ENCODE results near the gene GPRIN3.

Gene GPRIN3

GRCh38 chr4:89284020-89284424, 23.6 kb downstream of the GPRIN3 start:
- TF ChIP-seq EP300 (IDR thresholded peaks at IDR 0.05; ENCODE audit: borderline replicate concordance) (no peak), FOXM1 (IDR thresholded peaks at IDR 0.05; ENCODE audit: borderline replicate concordance, low read depth) (no peak), TAF1 (IDR thresholded peaks at IDR 0.05; ENCODE audit: low read depth) (no peak), MAX (IDR thresholded peaks at IDR 0.05) (no peak), REST (IDR thresholded peaks at IDR 0.05; ENCODE audit: low read depth) (no peak), RAD21 (IDR thresholded peaks at IDR 0.05; ENCODE audit: low read depth) (no peak), CEBPB (IDR thresholded peaks at IDR 0.05) (no peak), CREB1 (IDR thresholded peaks at IDR 0.05; ENCODE audit: low read depth) (no peak), TCF12 (IDR thresholded peaks at IDR 0.05; ENCODE audit: low read depth) (no peak), TEAD4 (IDR thresholded peaks at IDR 0.05) (no peak)
- TF ChIP-seq, protein P1, sequence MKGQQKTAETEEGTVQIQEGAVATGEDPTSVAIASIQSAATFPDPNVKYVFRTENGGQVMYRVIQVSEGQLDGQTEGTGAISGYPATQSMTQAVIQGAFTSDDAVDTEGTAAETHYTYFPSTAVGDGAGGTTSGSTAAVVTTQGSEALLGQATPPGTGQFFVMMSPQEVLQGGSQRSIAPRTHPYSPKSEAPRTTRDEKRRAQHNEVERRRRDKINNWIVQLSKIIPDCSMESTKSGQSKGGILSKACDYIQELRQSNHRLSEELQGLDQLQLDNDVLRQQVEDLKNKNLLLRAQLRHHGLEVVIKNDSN (IDR thresholded peaks at IDR 0.05) = no peak

- TF ChIP-seq FOXM1 (IDR thresholded peaks at IDR 0.05; ENCODE audit: borderline replicate concordance, low read depth) (no peak), YY1 (IDR thresholded peaks at IDR 0.05; ENCODE audit: low read depth) (no peak), TAF1 (IDR thresholded peaks at IDR 0.05; ENCODE audit: low read depth) (no peak)
Measured at GRCh38 chr4:89283226-89284009, 24.2 kb downstream of the GPRIN3 start.

GRCh38 chr4:89279385-89279784, 28.2 kb downstream of the GPRIN3 start:
- TF ChIP-seq RAD21 (IDR thresholded peaks at IDR 0.05; ENCODE audit: low read depth) (no peak), TEAD4 (IDR thresholded peaks at IDR 0.05) (no peak), CEBPB (IDR thresholded peaks at IDR 0.05) (no peak), YY1 (IDR thresholded peaks at IDR 0.05; ENCODE audit: low read depth) (no peak), ZBTB7A (IDR thresholded peaks at IDR 0.05; ENCODE audit: low read depth) (no peak), MAX (IDR thresholded peaks at IDR 0.05) (no peak), EGR1 (IDR thresholded peaks at IDR 0.05) (no peak), TCF12 (IDR thresholded peaks at IDR 0.05; ENCODE audit: low read depth) (no peak), CREB1 (IDR thresholded peaks at IDR 0.05; ENCODE audit: low read depth) (no peak), REST (IDR thresholded peaks at IDR 0.05; ENCODE audit: low read depth) (no peak), EP300 (IDR thresholded peaks at IDR 0.05; ENCODE audit: borderline replicate concordance) (no peak), NFIC (IDR thresholded peaks at IDR 0.05) (no peak), FOXM1 (IDR thresholded peaks at IDR 0.05; ENCODE audit: borderline replicate concordance, low read depth) (no peak)
- TF ChIP-seq, protein P1 (IDR thresholded peaks at IDR 0.05) = no peak

GRCh38 chr4:89277412-89277811, 30.2 kb downstream of the GPRIN3 start:
- no peak for TF ChIP-seq NFIC (IDR thresholded peaks at IDR 0.05)
- TF ChIP-seq MAX (IDR thresholded peaks at IDR 0.05) = no peak
- no peak for TF ChIP-seq YY1 (IDR thresholded peaks at IDR 0.05; ENCODE audit: low read depth)
- TF ChIP-seq, protein P1 (IDR thresholded peaks at IDR 0.05) = no peak

GRCh38 chr4:89276296-89276695, 31.3 kb downstream of the GPRIN3 start:
- TF ChIP-seq ZBTB7A (IDR thresholded peaks at IDR 0.05; ENCODE audit: low read depth) (no peak), RAD21 (IDR thresholded peaks at IDR 0.05; ENCODE audit: low read depth) (no peak), MAX (IDR thresholded peaks at IDR 0.05) (no peak)

DNA sequence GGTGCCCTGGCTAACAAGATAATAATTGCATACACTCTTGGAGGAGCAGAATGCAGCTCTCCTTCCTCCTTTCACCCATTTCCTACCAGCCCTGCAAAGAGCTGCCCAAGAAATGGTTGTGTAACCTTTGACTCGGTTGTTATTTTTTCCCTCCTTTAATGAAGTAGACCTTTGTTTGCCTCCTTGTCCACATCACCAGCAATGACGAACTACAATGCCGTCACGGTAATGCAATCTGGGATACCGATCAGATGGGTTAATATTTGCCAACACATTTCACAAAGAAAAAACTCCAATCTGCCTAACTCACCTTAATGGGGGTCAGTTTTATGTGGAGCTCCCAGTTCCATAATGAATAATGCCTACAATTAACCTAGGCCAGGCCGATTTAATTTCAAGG, 32.0 kb downstream of the GPRIN3 start:
- TF ChIP-seq EP300 (IDR thresholded peaks at IDR 0.05; ENCODE audit: borderline replicate concordance) (no peak), TCF12 (IDR thresholded peaks at IDR 0.05; ENCODE audit: low read depth) (no peak), TEAD4 (IDR thresholded peaks at IDR 0.05) (no peak), EGR1 (IDR thresholded peaks at IDR 0.05) (no peak), ZBTB7A (IDR thresholded peaks at IDR 0.05; ENCODE audit: low read depth) (no peak), RAD21 (IDR thresholded peaks at IDR 0.05; ENCODE audit: low read depth) (no peak), CREB1 (IDR thresholded peaks at IDR 0.05; ENCODE audit: low read depth) (no peak), TAF1 (IDR thresholded peaks at IDR 0.05; ENCODE audit: low read depth) (no peak), NFIC (IDR thresholded peaks at IDR 0.05) (no peak), MAX (IDR thresholded peaks at IDR 0.05) (no peak)

Data from Ishikawa (cell line).